ENCODE results near the gene MRPL54.
A peak's percentile ranks its signal among the peaks of the same experiment; 100 is the strongest.
"Not testable (repeated sequence)": the region's sequence is repeated elsewhere in the genome, so short reads cannot be mapped to it uniquely, and the experiment has no call there.

Gene MRPL54

GRCh38 chr19:3740431-3740830, 22.1 kb upstream of the MRPL54 start:
- no peak for DNase-seq (ENCODE audit: low read depth in 2 of 2)

GRCh38 chr19:3743486-3743885, 19.0 kb upstream of the MRPL54 start:
- DNase-seq (ENCODE audit: low read depth in 2 of 2): no peak

- no peak for DNase-seq (ENCODE audit: low read depth in 2 of 2)
These were observed 17.0 kb upstream of the MRPL54 start for GRCh38 chr19:3745363-3746045.

- no peak for DNase-seq (ENCODE audit: low read depth in 2 of 2)
These were observed 16.0 kb upstream of the MRPL54 start for GRCh38 chr19:3746371-3747056.

- DNase-seq (ENCODE audit: low read depth in 2 of 2): no peak
These were observed 13.5 kb upstream of the MRPL54 start for GRCh38 chr19:3748965-3749364.

- DNase-seq (ENCODE audit: low read depth in 2 of 2): no peak
These were observed 12.3 kb upstream of the MRPL54 start for GRCh38 chr19:3750211-3750610.

- no peak for DNase-seq (ENCODE audit: low read depth in 2 of 2)
These were observed 11.2 kb upstream of the MRPL54 start for GRCh38 chr19:3751236-3751635.

GRCh38 chr19:3752492-3752891, 10.0 kb upstream of the MRPL54 start:
- DNase-seq (ENCODE audit: low read depth in 2 of 2): no peak

GRCh38 chr19:3753631-3754410, 8.7 kb upstream of the MRPL54 start:
- DNase-seq (ENCODE audit: low read depth in 2 of 2): no peak

- DNase-seq (ENCODE audit: low read depth in 2 of 2): not testable (repeated sequence)
These were observed 4.8 kb upstream of the MRPL54 start for GRCh38 chr19:3757705-3758104.

- not testable (repeated sequence) for DNase-seq (ENCODE audit: low read depth in 2 of 2)
These were observed 4.2 kb upstream of the MRPL54 start for GRCh38 chr19:3758297-3758696.

- DNase-seq (ENCODE audit: low read depth in 2 of 2): no peak
These were observed 2.8 kb upstream of the MRPL54 start for GRCh38 chr19:3759482-3760254.

- DNase-seq (ENCODE audit: low read depth in 2 of 2): no peak
These were observed 1.6 kb upstream of the MRPL54 start for GRCh38 chr19:3760871-3761361.

GRCh38 chr19:3761382-3762129, 926 bp upstream of the MRPL54 start, which contains the start of gene APBA3:
TSS of gene APBA3 (minus strand) at chr19:3761692. CDS start at chr19:3760264, 1,428 bp downstream.
- DNase-seq (ENCODE audit: low read depth in 2 of 2): peak; percentile 96 to 97

- no peak for DNase-seq (ENCODE audit: low read depth in 2 of 2)
These were observed 380 bp upstream of the MRPL54 start for GRCh38 chr19:3762130-3762473.

GRCh38 chr19:3765121-3765520, 2.6 kb downstream of the MRPL54 start:
- no peak for DNase-seq (ENCODE audit: low read depth in 2 of 2)

- DNase-seq (ENCODE audit: low read depth in 2 of 2): not testable (repeated sequence)
These were observed 3.3 kb downstream of the MRPL54 start for GRCh38 chr19:3765757-3766156.

- DNase-seq (ENCODE audit: low read depth in 2 of 2): no peak
These were observed 4.0 kb downstream of the MRPL54 start for GRCh38 chr19:3766520-3766919.

- no peak for DNase-seq (ENCODE audit: low read depth in 2 of 2)
These were observed 4.6 kb downstream of the MRPL54 start for GRCh38 chr19:3767050-3767449.

- DNase-seq (ENCODE audit: low read depth in 2 of 2): no peak
These were observed 5.7 kb downstream of the MRPL54 start for GRCh38 chr19:3768015-3768747.

Data from stimulated activated CD4-positive, alpha-beta T cell treated with anti-CD3 and anti-CD28 coated beads, Interleukin-1b, Interleukin-23, amount 100 ng/mL, for 4 hours (primary cell).